ENCODE data around the gene FAM20C.

Gene FAM20C

GRCh38 chr7:282621-283020 lies 90.2 kb downstream of the FAM20C start:
- Histone ChIP-seq H3K9ac (ENCODE audit: low read depth in 1 of 2, low read length in 2 of 2) (no peak overlapping the region), H3K9me3 (ENCODE audit: control insufficient read depth in 1 of 2, low read length in 2 of 2) (no peaks in the 10 kb centered on the region), H3K4me3 (ENCODE audit: low read depth in 1 of 2, low read length in 2 of 2) (no peak overlapping the region), H3K36me3 (ENCODE audit: control insufficient read depth in 1 of 2, insufficient read depth in 2 of 2, low read length in 2 of 2) (no peaks in the 10 kb centered on the region), H3K27me3 (ENCODE audit: control insufficient read depth in 1 of 2, insufficient read depth in 2 of 2, low read length in 2 of 2) (peaks cover 0 to 3% of the 10 kb centered on the region in 2 donors), H3K4me1 (ENCODE audit: control insufficient read depth in 1 of 2, insufficient read depth in 2 of 2, low read length in 2 of 2) (peaks cover 12 to 16% of the 10 kb centered on the region in 2 donors), H3K27ac (ENCODE audit: low read depth, low read length) (no peak overlapping the region)

- H3K27me3 ChIP-seq (ENCODE audit: control insufficient read depth in 1 of 2, insufficient read depth in 2 of 2, low read length in 2 of 2), result peaks cover 4 to 18% of the 10 kb centered on the region in 2 donors
- H3K9ac ChIP-seq (ENCODE audit: low read depth in 1 of 2, low read length in 2 of 2), result peak overlapping the region in 1 of 2 donors; percentile 38
These were observed 92.7 kb downstream of the FAM20C start for GRCh38 chr7:284762-285722.

GRCh38 chr7:285731-286130 lies 93.4 kb downstream of the FAM20C start:
- Histone ChIP-seq H3K9me3 (ENCODE audit: control insufficient read depth in 1 of 2, low read length in 2 of 2) (no peaks in the 10 kb centered on the region), H3K4me3 (ENCODE audit: low read depth in 1 of 2, low read length in 2 of 2) (no peak overlapping the region), H3K27ac (ENCODE audit: low read depth, low read length) (no peak overlapping the region), H3K36me3 (ENCODE audit: control insufficient read depth in 1 of 2, insufficient read depth in 2 of 2, low read length in 2 of 2) (no peaks in the 10 kb centered on the region), H3K4me1 (ENCODE audit: control insufficient read depth in 1 of 2, insufficient read depth in 2 of 2, low read length in 2 of 2) (peaks cover 12 to 16% of the 10 kb centered on the region in 2 donors), H3K9ac (ENCODE audit: low read depth in 1 of 2, low read length in 2 of 2) (no peak overlapping the region), H3K27me3 (ENCODE audit: control insufficient read depth in 1 of 2, insufficient read depth in 2 of 2, low read length in 2 of 2) (peaks cover 10 to 24% of the 10 kb centered on the region in 2 donors)

More at GRCh38 chr7:284762-285722, 92.7 kb downstream of the FAM20C start:
- peaks cover 12 to 16% of the 10 kb centered on the region in 2 donors for H3K4me1 ChIP-seq (ENCODE audit: control insufficient read depth in 1 of 2, insufficient read depth in 2 of 2, low read length in 2 of 2)
- no peak overlapping the region for H3K27ac ChIP-seq (ENCODE audit: low read depth, low read length)
- peak overlapping the region; percentile 34 to 43 for H3K4me3 ChIP-seq (ENCODE audit: low read depth in 1 of 2, low read length in 2 of 2)
- no peaks in the 10 kb centered on the region for H3K9me3 ChIP-seq (ENCODE audit: control insufficient read depth in 1 of 2, low read length in 2 of 2)
- H3K36me3 ChIP-seq (ENCODE audit: control insufficient read depth in 1 of 2, insufficient read depth in 2 of 2, low read length in 2 of 2), result no peaks in the 10 kb centered on the region

DNA sequence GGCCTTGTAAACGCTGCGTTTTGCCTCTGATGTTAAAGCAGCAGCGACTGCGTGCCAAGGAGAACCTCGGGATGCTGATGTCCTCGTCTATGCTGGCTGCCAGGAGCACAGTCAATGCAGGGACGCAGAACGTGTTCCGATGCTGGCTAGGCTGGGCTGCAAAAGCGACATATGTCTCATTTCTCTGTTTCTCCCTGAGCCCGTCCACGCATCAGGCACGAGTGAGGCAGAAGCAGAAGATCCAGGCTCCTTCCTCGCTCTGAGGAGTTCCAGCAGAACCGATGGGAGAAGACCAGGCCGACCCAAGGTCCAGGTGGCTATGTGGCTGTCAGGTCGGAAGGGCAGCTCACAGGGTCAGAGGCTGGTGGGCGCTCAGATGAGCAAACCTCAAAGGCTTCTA lies 93.9 kb downstream of the FAM20C start:
- Histone ChIP-seq H3K36me3 (ENCODE audit: control insufficient read depth in 1 of 2, insufficient read depth in 2 of 2, low read length in 2 of 2) (no peaks in the 10 kb centered on the region), H3K4me1 (ENCODE audit: control insufficient read depth in 1 of 2, insufficient read depth in 2 of 2, low read length in 2 of 2) (peaks cover 12 to 16% of the 10 kb centered on the region in 2 donors), H3K9me3 (ENCODE audit: control insufficient read depth in 1 of 2, low read length in 2 of 2) (no peaks in the 10 kb centered on the region), H3K9ac (ENCODE audit: low read depth in 1 of 2, low read length in 2 of 2) (no peak overlapping the region), H3K27ac (ENCODE audit: low read depth, low read length) (no peak overlapping the region), H3K4me3 (ENCODE audit: low read depth in 1 of 2, low read length in 2 of 2) (no peak overlapping the region), H3K27me3 (ENCODE audit: control insufficient read depth in 1 of 2, insufficient read depth in 2 of 2, low read length in 2 of 2) (peaks cover 11 to 26% of the 10 kb centered on the region in 2 donors)

- H3K4me3 ChIP-seq (ENCODE audit: low read depth in 1 of 2, low read length in 2 of 2), result no peak overlapping the region
- peaks cover 30 to 33% of the 10 kb centered on the region in 2 donors for H3K27me3 ChIP-seq (ENCODE audit: control insufficient read depth in 1 of 2, insufficient read depth in 2 of 2, low read length in 2 of 2)
- H3K9ac ChIP-seq (ENCODE audit: low read depth in 1 of 2, low read length in 2 of 2), result no peak overlapping the region
- H3K27ac ChIP-seq (ENCODE audit: low read depth, low read length), result no peak overlapping the region
- peaks cover 12 to 18% of the 10 kb centered on the region in 2 donors for H3K4me1 ChIP-seq (ENCODE audit: control insufficient read depth in 1 of 2, insufficient read depth in 2 of 2, low read length in 2 of 2)
- H3K9me3 ChIP-seq (ENCODE audit: control insufficient read depth in 1 of 2, low read length in 2 of 2), result no peaks in the 10 kb centered on the region
- H3K36me3 ChIP-seq (ENCODE audit: control insufficient read depth in 1 of 2, insufficient read depth in 2 of 2, low read length in 2 of 2), result no peaks in the 10 kb centered on the region
These were observed 96.3 kb downstream of the FAM20C start for GRCh38 chr7:288671-289101.

GRCh38 chr7:289209-289755 lies 96.9 kb downstream of the FAM20C start:
- H3K27me3 ChIP-seq (ENCODE audit: control insufficient read depth in 1 of 2, insufficient read depth in 2 of 2, low read length in 2 of 2), result peaks cover 30 to 33% of the 10 kb centered on the region in 2 donors
- H3K27ac ChIP-seq (ENCODE audit: low read depth, low read length), result no peak overlapping the region

GRCh38 chr7:289756-290553 lies 97.6 kb downstream of the FAM20C start, which contains the start of gene FOXL3:
Gene FOXL3, plus strand, starts transcription at chr7:290170. Its CDS starts 0 bp downstream, at chr7:290170.
- Histone ChIP-seq H3K9me3 (ENCODE audit: control insufficient read depth in 1 of 2, low read length in 2 of 2) (no peaks in the 10 kb centered on the region), H3K4me1 (ENCODE audit: control insufficient read depth in 1 of 2, insufficient read depth in 2 of 2, low read length in 2 of 2) (peaks cover 7 to 25% of the 10 kb centered on the region in 2 donors), H3K9ac (ENCODE audit: low read depth in 1 of 2, low read length in 2 of 2) (no peak within 1 kb of the TSS), H3K27me3 (ENCODE audit: control insufficient read depth in 1 of 2, insufficient read depth in 2 of 2, low read length in 2 of 2) (peaks cover 30 to 33% of the 10 kb centered on the region in 2 donors), H3K36me3 (ENCODE audit: control insufficient read depth in 1 of 2, insufficient read depth in 2 of 2, low read length in 2 of 2) (no peaks in the 10 kb centered on the region), H3K4me3 (ENCODE audit: low read depth in 1 of 2, low read length in 2 of 2) (no peak within 1 kb of the TSS), H3K27ac (ENCODE audit: low read depth, low read length) (no peak within 1 kb of the TSS)

More at GRCh38 chr7:289209-289755, 96.9 kb downstream of the FAM20C start:
- Histone ChIP-seq H3K9ac (ENCODE audit: low read depth in 1 of 2, low read length in 2 of 2) (no peak overlapping the region), H3K36me3 (ENCODE audit: control insufficient read depth in 1 of 2, insufficient read depth in 2 of 2, low read length in 2 of 2) (no peaks in the 10 kb centered on the region), H3K9me3 (ENCODE audit: control insufficient read depth in 1 of 2, low read length in 2 of 2) (no peaks in the 10 kb centered on the region), H3K4me1 (ENCODE audit: control insufficient read depth in 1 of 2, insufficient read depth in 2 of 2, low read length in 2 of 2) (peaks cover 12 to 24% of the 10 kb centered on the region in 2 donors), H3K4me3 (ENCODE audit: low read depth in 1 of 2, low read length in 2 of 2) (no peak overlapping the region)

DNA sequence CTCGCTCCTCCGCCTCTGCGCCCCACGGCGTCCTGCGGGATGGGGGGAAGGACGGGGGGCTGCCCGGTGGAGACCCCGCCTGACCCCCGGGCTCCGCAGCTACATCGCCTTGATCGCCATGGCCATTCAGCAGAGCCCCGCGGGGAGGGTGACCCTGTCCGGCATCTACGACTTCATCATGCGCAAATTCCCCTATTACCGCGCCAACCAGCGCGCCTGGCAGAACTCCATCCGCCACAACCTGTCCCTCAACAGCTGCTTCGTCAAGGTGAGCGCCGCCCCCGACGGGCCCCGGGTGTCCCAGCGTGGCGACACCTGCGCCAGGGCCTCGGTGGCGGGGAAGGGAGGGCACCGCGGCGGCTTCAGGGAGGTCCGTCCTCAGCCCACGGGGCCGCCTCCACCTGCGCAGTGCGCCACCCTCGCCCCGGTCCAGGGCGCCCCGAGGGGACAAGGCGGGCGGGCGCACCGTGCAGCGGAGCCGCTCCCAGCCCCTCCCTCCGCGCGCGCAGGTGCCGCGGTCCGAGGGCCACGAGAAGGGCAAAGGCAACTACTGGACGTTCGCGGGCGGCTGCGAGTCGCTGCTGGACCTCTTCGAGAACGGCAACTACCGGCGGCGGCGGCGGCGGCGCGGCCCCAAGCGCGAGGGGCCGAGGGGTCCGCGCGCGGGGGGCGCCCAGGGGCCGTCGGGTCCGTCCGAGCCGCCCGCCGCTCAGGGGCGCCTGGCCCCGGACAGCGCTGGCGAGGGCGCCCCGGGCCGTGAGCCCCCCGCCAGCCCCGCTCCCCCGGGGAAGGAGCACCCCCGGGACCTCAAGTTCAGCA lies 98.4 kb downstream of the FAM20C start:
- Histone ChIP-seq H3K9ac (ENCODE audit: low read depth in 1 of 2, low read length in 2 of 2) (no peak overlapping the region), H3K9me3 (ENCODE audit: control insufficient read depth in 1 of 2, low read length in 2 of 2) (no peaks in the 10 kb centered on the region), H3K27ac (ENCODE audit: low read depth, low read length) (no peak overlapping the region), H3K4me3 (ENCODE audit: low read depth in 1 of 2, low read length in 2 of 2) (no peak overlapping the region), H3K27me3 (ENCODE audit: control insufficient read depth in 1 of 2, insufficient read depth in 2 of 2, low read length in 2 of 2) (peaks cover 30 to 33% of the 10 kb centered on the region in 2 donors), H3K4me1 (ENCODE audit: control insufficient read depth in 1 of 2, insufficient read depth in 2 of 2, low read length in 2 of 2) (peaks cover under 1 to 20% of the 10 kb centered on the region in 2 donors), H3K36me3 (ENCODE audit: control insufficient read depth in 1 of 2, insufficient read depth in 2 of 2, low read length in 2 of 2) (no peaks in the 10 kb centered on the region)

- Histone ChIP-seq H3K27me3 (ENCODE audit: control insufficient read depth in 1 of 2, insufficient read depth in 2 of 2, low read length in 2 of 2) (peaks cover 29 to 30% of the 10 kb centered on the region in 2 donors), H3K27ac (ENCODE audit: low read depth, low read length) (no peak overlapping the region), H3K4me1 (ENCODE audit: control insufficient read depth in 1 of 2, insufficient read depth in 2 of 2, low read length in 2 of 2) (peaks cover 0 to 18% of the 10 kb centered on the region in 2 donors), H3K9me3 (ENCODE audit: control insufficient read depth in 1 of 2, low read length in 2 of 2) (no peaks in the 10 kb centered on the region), H3K36me3 (ENCODE audit: control insufficient read depth in 1 of 2, insufficient read depth in 2 of 2, low read length in 2 of 2) (no peaks in the 10 kb centered on the region), H3K9ac (ENCODE audit: low read depth in 1 of 2, low read length in 2 of 2) (no peak overlapping the region), H3K4me3 (ENCODE audit: low read depth in 1 of 2, low read length in 2 of 2) (no peak overlapping the region)
These were observed 99.2 kb downstream of the FAM20C start for GRCh38 chr7:291373-292092.
